ENCODE data around the gene ACTL8.

ACTL8 gene

DNA sequence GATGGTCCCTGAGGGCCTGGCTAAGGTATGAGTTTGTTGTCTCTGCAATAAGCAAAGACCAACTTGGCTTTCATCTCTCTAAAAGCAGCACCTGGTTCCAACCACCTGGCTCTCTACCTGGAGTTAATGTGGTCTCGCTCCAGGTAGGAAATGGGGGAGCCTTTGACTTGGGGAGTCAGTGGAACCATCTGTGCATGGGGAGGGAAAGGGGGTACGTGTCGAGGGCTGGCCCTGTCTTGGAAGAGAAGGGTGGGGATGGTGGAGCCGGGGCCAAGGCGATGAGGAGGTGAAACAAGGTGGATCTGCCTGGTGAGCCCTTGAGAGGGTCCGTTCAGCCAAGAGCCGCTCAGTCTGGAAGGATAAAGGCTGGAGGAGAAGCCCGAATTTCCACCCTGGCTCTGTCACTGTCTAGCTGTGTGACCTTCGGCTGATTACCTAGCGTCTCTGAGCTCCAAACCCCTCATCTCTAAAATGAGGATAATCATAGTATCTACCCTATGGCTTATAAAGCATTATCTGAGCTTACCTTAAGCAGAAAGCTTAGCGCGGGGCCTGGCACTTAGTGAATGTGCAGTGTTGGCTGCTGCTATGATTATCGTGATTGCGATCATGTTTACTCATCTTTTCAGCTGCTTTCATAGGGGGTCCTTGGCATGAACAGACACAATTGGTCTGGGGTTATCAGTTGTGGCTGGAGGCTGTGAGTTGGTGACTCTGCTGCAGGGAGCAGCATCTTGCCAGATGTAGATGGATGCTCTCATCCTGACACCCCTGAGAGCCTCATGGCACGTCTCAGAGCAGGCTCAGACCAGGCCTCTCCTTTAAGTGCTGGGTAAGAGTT lies 78.7 kb downstream of the ACTL8 start:
- no peak for TF ChIP-seq SIN3A (IDR thresholded peaks at IDR 0.05; ENCODE audit: borderline replicate concordance, insufficient read depth, low read length)
- TF ChIP-seq TAF1 (IDR thresholded peaks at IDR 0.05; ENCODE audit: borderline replicate concordance, insufficient read depth, low read length): no peak
- no peak for TF ChIP-seq POLR2AphosphoS5 (IDR thresholded peaks at IDR 0.05; ENCODE audit: low read depth, low read length)
- TF ChIP-seq, protein P1, sequence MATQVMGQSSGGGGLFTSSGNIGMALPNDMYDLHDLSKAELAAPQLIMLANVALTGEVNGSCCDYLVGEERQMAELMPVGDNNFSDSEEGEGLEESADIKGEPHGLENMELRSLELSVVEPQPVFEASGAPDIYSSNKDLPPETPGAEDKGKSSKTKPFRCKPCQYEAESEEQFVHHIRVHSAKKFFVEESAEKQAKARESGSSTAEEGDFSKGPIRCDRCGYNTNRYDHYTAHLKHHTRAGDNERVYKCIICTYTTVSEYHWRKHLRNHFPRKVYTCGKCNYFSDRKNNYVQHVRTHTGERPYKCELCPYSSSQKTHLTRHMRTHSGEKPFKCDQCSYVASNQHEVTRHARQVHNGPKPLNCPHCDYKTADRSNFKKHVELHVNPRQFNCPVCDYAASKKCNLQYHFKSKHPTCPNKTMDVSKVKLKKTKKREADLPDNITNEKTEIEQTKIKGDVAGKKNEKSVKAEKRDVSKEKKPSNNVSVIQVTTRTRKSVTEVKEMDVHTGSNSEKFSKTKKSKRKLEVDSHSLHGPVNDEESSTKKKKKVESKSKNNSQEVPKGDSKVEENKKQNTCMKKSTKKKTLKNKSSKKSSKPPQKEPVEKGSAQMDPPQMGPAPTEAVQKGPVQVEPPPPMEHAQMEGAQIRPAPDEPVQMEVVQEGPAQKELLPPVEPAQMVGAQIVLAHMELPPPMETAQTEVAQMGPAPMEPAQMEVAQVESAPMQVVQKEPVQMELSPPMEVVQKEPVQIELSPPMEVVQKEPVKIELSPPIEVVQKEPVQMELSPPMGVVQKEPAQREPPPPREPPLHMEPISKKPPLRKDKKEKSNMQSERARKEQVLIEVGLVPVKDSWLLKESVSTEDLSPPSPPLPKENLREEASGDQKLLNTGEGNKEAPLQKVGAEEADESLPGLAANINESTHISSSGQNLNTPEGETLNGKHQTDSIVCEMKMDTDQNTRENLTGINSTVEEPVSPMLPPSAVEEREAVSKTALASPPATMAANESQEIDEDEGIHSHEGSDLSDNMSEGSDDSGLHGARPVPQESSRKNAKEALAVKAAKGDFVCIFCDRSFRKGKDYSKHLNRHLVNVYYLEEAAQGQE (IDR thresholded peaks at IDR 0.05; ENCODE audit: insufficient read depth in 1 of 2, low read depth in 2 of 2, low read length in 2 of 2): no peak
- no peak for TF ChIP-seq FOXP2 (optimal IDR thresholded peaks at IDR 0.05; ENCODE audit: borderline replicate concordance, extremely low read depth, extremely low read length, insufficient read depth)

DNA sequence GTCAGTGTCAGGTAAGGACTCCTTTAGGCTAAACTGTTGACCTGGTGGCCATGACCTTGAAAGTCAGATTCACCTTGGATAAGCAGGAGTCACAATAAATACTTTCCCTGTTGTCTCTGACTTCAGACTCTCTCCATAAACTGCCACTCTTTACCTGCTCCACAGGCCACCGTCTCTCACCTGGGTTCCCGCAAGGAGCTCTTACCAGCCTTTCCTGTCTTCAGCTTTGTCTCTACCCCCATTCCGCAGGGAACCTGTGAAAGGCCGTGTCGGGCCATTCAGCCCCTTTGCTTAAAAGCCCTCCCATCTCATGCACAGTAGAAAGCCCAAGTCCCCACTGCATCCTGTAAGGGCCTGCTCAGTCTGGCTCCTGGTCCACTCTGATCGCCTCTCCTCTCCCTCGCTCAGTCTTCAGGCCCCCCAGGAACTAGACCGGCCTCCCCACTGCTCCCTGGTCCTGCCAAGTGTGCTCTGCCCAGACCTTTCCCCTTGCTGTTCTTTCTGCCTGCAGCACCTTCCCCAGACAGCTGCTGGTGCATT lies 79.5 kb downstream of the ACTL8 start:
- TF ChIP-seq SIN3A (IDR thresholded peaks at IDR 0.05; ENCODE audit: borderline replicate concordance, insufficient read depth, low read length) (no peak), POLR2AphosphoS5 (IDR thresholded peaks at IDR 0.05; ENCODE audit: low read depth, low read length) (no peak), TAF1 (IDR thresholded peaks at IDR 0.05; ENCODE audit: borderline replicate concordance, insufficient read depth, low read length) (no peak), FOXP2 (optimal IDR thresholded peaks at IDR 0.05; ENCODE audit: borderline replicate concordance, extremely low read depth, extremely low read length, insufficient read depth) (no peak)
- TF ChIP-seq, protein P1 (IDR thresholded peaks at IDR 0.05; ENCODE audit: insufficient read depth in 1 of 2, low read depth in 2 of 2, low read length in 2 of 2): no peak

DNA sequence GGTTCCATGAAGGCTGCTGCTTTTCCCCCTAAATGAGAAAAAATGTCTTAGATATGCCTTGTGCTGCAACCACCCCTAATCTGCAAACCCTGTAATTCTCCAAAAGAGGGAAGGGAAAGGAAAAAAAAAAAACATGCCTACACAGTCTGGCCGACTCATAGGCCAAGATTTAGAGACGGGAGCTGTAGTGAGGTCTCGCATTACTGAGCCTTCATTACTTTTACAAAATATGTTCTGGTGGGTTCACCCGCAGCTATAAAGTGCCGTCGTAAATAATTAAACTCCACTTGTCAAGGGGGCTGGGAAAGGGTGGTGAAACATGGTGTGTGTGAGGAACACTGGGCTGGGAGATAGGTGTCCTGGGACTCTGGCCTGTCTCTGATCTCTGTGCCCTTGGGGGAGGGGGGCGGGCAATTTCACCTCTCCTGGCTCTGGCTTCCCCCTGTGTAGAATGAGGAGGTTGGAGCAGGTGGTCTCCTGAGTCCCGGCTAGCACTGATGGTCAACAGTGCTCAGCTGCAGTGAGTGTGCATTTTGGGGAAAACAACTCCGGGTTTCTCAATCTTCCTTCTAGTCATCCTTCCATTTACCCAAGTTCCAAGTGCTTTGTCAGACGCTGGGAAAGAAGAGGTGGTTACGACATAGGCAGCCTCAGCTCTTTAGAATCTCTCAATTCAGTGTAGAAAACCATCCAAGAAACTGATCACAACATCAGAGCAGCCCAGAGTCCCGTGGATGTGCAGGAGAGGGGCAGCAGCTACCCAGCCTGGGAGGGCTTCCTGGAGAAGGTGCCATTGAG lies 82.3 kb downstream of the ACTL8 start:
- no peak for TF ChIP-seq POLR2AphosphoS5 (IDR thresholded peaks at IDR 0.05; ENCODE audit: low read depth, low read length)
- TF ChIP-seq TAF1 (IDR thresholded peaks at IDR 0.05; ENCODE audit: borderline replicate concordance, insufficient read depth, low read length): no peak
- TF ChIP-seq SIN3A (IDR thresholded peaks at IDR 0.05; ENCODE audit: borderline replicate concordance, insufficient read depth, low read length): no peak
- no peak for TF ChIP-seq FOXP2 (optimal IDR thresholded peaks at IDR 0.05; ENCODE audit: borderline replicate concordance, extremely low read depth, extremely low read length, insufficient read depth)
- TF ChIP-seq, protein P1 (IDR thresholded peaks at IDR 0.05; ENCODE audit: insufficient read depth in 1 of 2, low read depth in 2 of 2, low read length in 2 of 2): no peak

DNA sequence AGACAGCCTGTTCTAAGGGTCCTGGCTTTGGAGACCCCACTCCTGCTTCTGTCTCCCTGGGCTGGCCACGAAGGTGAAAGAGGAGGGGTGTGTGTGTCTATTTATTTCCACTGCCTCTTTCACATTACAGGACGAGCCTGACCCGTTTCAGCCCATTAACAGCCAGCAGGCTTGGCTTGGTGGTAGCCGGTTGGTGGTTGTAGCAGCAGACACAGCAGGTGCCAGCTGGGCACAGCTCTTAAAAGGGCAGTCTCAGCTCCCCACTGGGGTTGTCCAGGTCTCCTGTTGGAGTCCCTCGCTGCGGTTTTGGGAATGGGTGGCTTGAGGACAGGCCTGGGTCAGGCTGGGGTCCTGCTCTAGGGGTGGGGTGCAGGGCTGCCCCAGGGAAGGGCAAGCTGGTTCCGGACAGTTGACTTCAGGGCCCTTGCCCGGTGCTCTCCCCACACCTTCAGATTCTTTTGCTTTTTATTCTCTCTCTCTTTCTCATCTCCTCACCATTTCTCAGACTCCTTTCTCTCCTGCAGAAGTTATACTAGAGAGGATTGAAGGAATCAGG lies 84.6 kb downstream of the ACTL8 start:
- TF ChIP-seq FOXP2 (optimal IDR thresholded peaks at IDR 0.05; ENCODE audit: borderline replicate concordance, extremely low read depth, extremely low read length, insufficient read depth): no peak
- TF ChIP-seq SIN3A (IDR thresholded peaks at IDR 0.05; ENCODE audit: borderline replicate concordance, insufficient read depth, low read length): no peak
- no peak for TF ChIP-seq POLR2AphosphoS5 (IDR thresholded peaks at IDR 0.05; ENCODE audit: low read depth, low read length)
- no peak for TF ChIP-seq TAF1 (IDR thresholded peaks at IDR 0.05; ENCODE audit: borderline replicate concordance, insufficient read depth, low read length)
- TF ChIP-seq, protein P1 (IDR thresholded peaks at IDR 0.05; ENCODE audit: insufficient read depth in 1 of 2, low read depth in 2 of 2, low read length in 2 of 2): no peak

Data from PFSK-1 (cell line).